ENCODE results near the gene TBC1D2B.

Gene TBC1D2B

DNA sequence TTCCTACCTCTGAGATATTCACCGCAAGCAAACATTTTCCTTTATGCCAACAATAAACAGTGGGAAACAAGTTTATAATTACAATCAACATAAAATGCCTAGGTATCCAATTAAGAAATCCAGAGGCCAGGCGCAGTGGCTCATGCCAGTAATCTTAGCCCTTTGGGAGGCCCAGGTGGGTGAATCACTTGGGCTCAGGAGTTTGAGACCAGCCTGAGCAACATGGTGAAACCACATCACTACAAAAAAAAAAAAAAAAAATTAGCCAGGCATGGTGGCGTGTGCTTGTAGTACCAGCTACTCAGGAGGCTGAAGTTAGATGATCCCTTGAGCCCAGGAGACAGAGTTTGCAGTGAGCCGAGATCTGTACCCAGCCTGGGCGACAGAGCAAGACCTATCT is 17.3 kb downstream of the TBC1D2B start:
- Mint-ChIP-seq H3K4me3 (no peak overlapping the region), H3K9me3 (no peaks in the 10 kb centered on the region), H3K4me1 (ENCODE audit: low read depth) (peaks cover 57% of the 10 kb centered on the region)

DNA sequence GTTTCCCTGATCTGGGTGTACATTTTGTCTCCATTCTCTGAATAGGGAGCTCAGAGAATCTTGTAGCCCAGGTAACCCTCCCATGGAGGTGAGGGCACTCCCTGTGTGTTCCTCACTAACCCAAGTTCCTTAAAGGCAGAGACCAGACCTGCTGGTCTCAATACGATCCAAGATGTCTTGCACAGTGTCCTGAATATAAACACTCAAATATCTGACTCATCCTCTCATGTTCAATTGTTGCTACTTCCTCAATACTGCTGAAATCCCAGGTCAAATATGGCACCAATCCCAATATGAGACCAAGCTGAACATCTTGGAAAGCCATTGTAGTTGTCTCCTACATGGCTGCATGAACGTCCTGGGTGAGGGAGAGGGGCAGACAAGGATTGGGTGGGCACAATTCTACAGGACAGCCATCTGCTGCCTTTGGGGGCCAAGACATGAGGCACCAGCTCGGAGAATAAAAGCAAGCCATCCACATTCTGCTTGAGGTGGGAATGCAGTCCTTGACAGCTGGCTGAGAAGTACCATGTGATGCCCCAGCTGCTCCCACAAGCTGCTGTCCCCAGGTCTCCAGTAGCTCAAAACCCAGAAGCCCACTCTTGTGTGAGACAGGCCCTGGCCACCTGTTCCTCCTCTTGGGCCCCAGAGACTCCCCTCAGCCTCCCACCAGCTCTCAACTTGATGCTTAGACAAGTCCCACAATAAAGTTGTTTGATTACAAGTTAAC is 18.2 kb downstream of the TBC1D2B start:
- Mint-ChIP-seq H3K4me1 (ENCODE audit: low read depth) (peaks cover 61% of the 10 kb centered on the region), H3K36me3 (ENCODE audit: low read depth) (peaks cover 7% of the 10 kb centered on the region), H3K27ac (peak overlapping the region; percentile 42), H3K4me3 (no peak overlapping the region), H3K27me3 (ENCODE audit: low read depth) (no peaks in the 10 kb centered on the region), H3K9me3 (no peaks in the 10 kb centered on the region)
- no peak for DNase-seq (ENCODE audit: low spot score)

More for the DNA sequence above, 17.3 kb downstream of the TBC1D2B start:
- Mint-ChIP-seq H3K27ac (peak overlapping the region; percentile 16), H3K27me3 (ENCODE audit: low read depth) (no peaks in the 10 kb centered on the region), H3K36me3 (ENCODE audit: low read depth) (peaks cover 4% of the 10 kb centered on the region)
- no peak for DNase-seq (ENCODE audit: low spot score)

DNA sequence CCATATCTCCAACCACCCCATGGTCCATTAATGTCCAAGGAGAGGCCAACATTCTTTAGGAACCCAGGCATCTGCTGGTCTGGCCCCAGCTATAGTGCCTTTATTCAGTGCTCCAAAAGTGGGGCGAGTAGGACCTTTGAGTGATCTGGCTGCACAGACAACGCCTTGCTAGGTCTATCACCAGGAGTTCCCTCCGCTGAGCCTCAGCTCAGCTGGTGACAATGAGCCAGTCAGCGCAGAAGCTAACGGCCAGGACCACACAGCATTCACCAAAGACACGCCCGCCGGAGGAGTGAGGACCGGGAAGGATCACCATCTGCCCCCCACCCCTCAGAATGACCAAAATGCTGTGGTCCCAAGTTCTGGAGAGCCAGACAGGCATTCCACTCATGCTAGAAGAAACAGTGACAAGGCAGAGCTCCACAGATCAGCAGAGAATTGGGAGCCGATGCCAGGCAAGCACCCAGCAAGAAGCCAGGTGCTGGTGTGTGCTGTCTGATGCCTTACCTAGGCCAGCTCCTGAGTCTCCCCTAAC is 19.0 kb downstream of the TBC1D2B start:
- H3K4me3 Mint-ChIP-seq: no peak overlapping the region
- H3K27me3 Mint-ChIP-seq (ENCODE audit: low read depth): no peaks in the 10 kb centered on the region
- H3K27ac Mint-ChIP-seq: peak overlapping the region; percentile 38
- H3K36me3 Mint-ChIP-seq (ENCODE audit: low read depth): peaks cover 13% of the 10 kb centered on the region
- DNase-seq (ENCODE audit: low spot score): no peak
- peaks cover 66% of the 10 kb centered on the region for H3K4me1 Mint-ChIP-seq (ENCODE audit: low read depth)
- no peaks in the 10 kb centered on the region for H3K9me3 Mint-ChIP-seq

DNA sequence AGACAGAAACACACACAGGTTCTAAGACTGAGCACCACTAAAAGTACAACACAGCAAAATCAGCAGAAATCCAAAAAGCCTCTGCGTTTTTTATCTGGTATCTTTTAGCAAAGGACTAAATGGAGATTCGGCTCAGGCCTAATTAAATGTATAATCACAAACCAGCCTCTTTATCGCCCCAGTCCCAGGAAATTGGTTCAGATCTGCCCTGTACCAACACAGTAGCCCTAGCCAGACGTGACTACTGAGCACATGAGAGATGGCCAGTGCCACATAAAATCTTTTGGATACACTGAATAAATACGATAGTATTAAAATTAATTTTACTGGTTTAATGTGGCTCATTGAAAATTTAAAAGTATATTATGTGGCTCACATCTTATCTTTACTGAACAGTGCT is 19.7 kb downstream of the TBC1D2B start:
- H3K4me1 Mint-ChIP-seq (ENCODE audit: low read depth): peaks cover 66% of the 10 kb centered on the region
- H3K4me3 Mint-ChIP-seq: no peak overlapping the region

DNA sequence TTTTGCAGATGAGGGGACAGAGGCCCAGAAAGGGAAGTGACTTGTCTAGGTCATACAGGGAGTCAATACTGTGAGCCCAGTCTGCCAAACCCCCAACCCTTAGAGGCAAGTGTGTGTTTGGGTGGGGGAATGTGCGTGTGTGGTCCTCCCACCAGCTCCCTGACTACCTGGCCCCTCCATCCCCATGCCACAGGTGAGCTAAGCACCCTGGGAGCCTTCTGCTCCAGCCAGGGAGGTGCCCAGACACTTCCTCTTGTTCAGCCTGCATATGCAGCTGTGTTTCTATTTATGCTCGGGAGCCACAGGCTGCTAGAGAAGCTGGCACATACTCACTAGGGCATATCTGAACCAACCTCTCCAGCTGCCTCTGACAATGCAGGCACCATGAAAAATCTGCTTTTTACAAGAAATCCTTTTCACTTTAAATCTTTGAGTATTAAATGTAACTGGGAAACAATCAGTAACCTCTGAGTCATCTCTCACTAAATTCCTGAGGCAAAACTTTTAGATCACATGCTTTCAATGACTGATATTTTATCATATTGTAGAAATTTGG is 20.7 kb downstream of the TBC1D2B start:
- H3K27ac Mint-ChIP-seq: peak overlapping the region; percentile 79
- H3K4me1 Mint-ChIP-seq (ENCODE audit: low read depth): peaks cover 68% of the 10 kb centered on the region
- no peaks in the 10 kb centered on the region for H3K27me3 Mint-ChIP-seq (ENCODE audit: low read depth)
- H3K9me3 Mint-ChIP-seq: no peaks in the 10 kb centered on the region
- H3K36me3 Mint-ChIP-seq (ENCODE audit: low read depth): peaks cover 29% of the 10 kb centered on the region
- peak overlapping the region; percentile 72 for H3K4me3 Mint-ChIP-seq
- DNase-seq (ENCODE audit: low spot score): no peak

More for the DNA sequence above, 19.7 kb downstream of the TBC1D2B start:
- Mint-ChIP-seq H3K9me3 (no peaks in the 10 kb centered on the region), H3K27me3 (ENCODE audit: low read depth) (no peaks in the 10 kb centered on the region), H3K36me3 (ENCODE audit: low read depth) (peaks cover 20% of the 10 kb centered on the region), H3K27ac (peak overlapping the region; percentile 8)
- DNase-seq (ENCODE audit: low spot score): no peak

- no peak for DNase-seq (ENCODE audit: low spot score)
- Mint-ChIP-seq H3K4me3 (peak overlapping the region; percentile 72), H3K9me3 (no peaks in the 10 kb centered on the region), H3K4me1 (ENCODE audit: low read depth) (peaks cover 72% of the 10 kb centered on the region), H3K36me3 (ENCODE audit: low read depth) (peaks cover 29% of the 10 kb centered on the region), H3K27ac (peak overlapping the region; percentile 79), H3K27me3 (ENCODE audit: low read depth) (no peaks in the 10 kb centered on the region)
These were observed 21.4 kb downstream of the TBC1D2B start for GRCh38 chr15:78055919-78056713.

DNA sequence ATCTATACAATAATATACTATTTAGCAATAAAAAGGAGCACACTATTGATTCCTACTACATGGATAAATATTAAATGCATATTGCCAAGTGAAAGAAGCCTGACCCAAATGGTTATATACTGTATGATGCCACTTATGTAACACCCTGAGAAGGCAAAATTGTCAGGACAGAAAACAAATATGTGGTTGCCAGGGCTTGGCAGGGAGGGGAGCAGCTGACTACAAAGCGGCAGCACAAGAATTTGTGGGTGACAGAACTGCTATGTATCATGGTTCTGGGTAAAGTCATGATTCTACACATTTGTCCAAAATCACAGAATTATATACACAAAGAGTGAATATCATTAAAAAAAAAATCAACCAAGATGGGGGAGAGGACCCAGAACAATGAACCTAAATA is 22.5 kb downstream of the TBC1D2B start:
- Mint-ChIP-seq H3K4me1 (ENCODE audit: low read depth) (peaks cover 81% of the 10 kb centered on the region), H3K4me3 (peak overlapping the region; percentile 27), H3K27ac (peak overlapping the region; percentile 38), H3K9me3 (no peaks in the 10 kb centered on the region), H3K27me3 (ENCODE audit: low read depth) (no peaks in the 10 kb centered on the region), H3K36me3 (ENCODE audit: low read depth) (peaks cover 31% of the 10 kb centered on the region)
- DNase-seq (ENCODE audit: low spot score): no peak

DNA sequence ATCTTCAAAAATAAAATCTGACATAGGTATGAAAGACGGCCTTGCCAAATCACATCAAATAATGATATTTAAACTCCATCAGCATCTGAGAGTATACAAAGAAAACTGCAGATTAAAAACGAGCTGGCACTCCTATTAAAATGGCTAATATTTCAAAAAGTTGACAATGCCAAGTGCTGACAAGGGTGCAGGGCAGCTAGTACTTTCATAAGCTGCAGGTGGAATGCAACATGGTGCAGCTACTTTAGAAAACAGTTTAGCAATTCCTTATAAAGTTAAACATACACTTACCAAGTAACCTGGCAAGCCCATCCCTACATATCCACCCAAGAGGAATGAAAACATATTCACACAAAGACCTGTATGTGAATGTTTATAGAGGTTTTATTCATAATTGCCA is 23.0 kb downstream of the TBC1D2B start:
- no peaks in the 10 kb centered on the region for H3K9me3 Mint-ChIP-seq
- H3K4me3 Mint-ChIP-seq: no peak overlapping the region
- no peaks in the 10 kb centered on the region for H3K27me3 Mint-ChIP-seq (ENCODE audit: low read depth)
- peaks cover 81% of the 10 kb centered on the region for H3K4me1 Mint-ChIP-seq (ENCODE audit: low read depth)
- H3K27ac Mint-ChIP-seq: no peak overlapping the region
- no peak for DNase-seq (ENCODE audit: low spot score)
- peaks cover 33% of the 10 kb centered on the region for H3K36me3 Mint-ChIP-seq (ENCODE audit: low read depth)

GRCh38 chr15:78052545-78052944 is 25.0 kb downstream of the TBC1D2B start:
- DNase-seq (ENCODE audit: low spot score): no peak
- Mint-ChIP-seq H3K27me3 (ENCODE audit: low read depth) (no peaks in the 10 kb centered on the region), H3K4me3 (peak overlapping the region; percentile 78), H3K36me3 (ENCODE audit: low read depth) (peaks cover 40% of the 10 kb centered on the region), H3K27ac (peak overlapping the region; percentile 97), H3K4me1 (ENCODE audit: low read depth) (peaks cover 84% of the 10 kb centered on the region), H3K9me3 (no peaks in the 10 kb centered on the region)

GRCh38 chr15:78052001-78052401 is 25.5 kb downstream of the TBC1D2B start:
- H3K36me3 Mint-ChIP-seq (ENCODE audit: low read depth): peaks cover 40% of the 10 kb centered on the region
- H3K27me3 Mint-ChIP-seq (ENCODE audit: low read depth): no peaks in the 10 kb centered on the region
- no peaks in the 10 kb centered on the region for H3K9me3 Mint-ChIP-seq

DNA sequence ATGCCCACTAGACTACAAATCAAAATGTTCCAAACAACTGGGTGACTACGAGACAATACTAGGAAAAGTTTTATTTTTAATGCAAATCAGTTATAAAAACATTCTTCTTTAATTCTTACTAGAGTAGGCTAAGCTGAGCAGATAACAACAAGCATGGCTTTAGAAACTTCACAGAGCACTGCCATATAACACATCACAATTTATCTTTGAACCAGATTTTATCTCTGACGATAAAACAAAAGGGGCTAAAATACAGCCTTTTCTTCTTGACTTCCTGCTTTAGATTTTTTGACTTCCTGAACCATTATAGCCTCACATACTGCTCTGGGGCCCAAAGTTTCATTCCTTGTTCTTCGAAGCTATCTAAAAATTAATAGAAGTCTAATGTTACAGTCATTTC is 25.9 kb downstream of the TBC1D2B start:
- Mint-ChIP-seq H3K27ac (peak overlapping the region; percentile 97), H3K9me3 (no peaks in the 10 kb centered on the region), H3K4me3 (peak overlapping the region; percentile 78), H3K36me3 (ENCODE audit: low read depth) (peaks cover 44% of the 10 kb centered on the region), H3K27me3 (ENCODE audit: low read depth) (no peaks in the 10 kb centered on the region), H3K4me1 (ENCODE audit: low read depth) (peaks cover 89% of the 10 kb centered on the region)
- DNase-seq (ENCODE audit: low spot score): no peak

More at GRCh38 chr15:78052001-78052401, 25.5 kb downstream of the TBC1D2B start:
- Mint-ChIP-seq H3K27ac (peak overlapping the region; percentile 97), H3K4me1 (ENCODE audit: low read depth) (peaks cover 88% of the 10 kb centered on the region), H3K4me3 (peak overlapping the region; percentile 78)
- no peak for DNase-seq (ENCODE audit: low spot score)

- Mint-ChIP-seq H3K27ac (peak overlapping the region; percentile 97), H3K9me3 (no peaks in the 10 kb centered on the region), H3K4me1 (ENCODE audit: low read depth) (peaks cover 87% of the 10 kb centered on the region), H3K4me3 (peak overlapping the region; percentile 78), H3K36me3 (ENCODE audit: low read depth) (peaks cover 49% of the 10 kb centered on the region), H3K27me3 (ENCODE audit: low read depth) (no peaks in the 10 kb centered on the region)
- DNase-seq (ENCODE audit: low spot score): no peak
These were observed 26.7 kb downstream of the TBC1D2B start for GRCh38 chr15:78050826-78051225.

DNA sequence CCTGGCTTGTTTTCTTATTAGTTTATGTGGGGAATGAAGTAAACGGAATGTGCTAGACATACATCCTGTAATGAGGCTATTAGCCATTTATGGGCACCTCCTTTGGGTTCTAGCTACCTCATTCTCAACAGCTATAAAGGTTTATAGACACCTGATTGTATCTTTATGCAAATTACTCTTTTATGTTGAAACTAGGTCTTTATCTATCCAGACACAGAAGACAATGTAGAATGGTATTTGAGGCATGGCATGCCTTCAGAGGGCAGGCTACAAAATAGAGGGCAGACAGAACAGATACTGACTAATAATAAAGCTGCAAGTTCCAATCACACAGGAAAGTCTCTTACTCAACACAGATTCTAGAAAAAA is 27.1 kb downstream of the TBC1D2B start:
- Mint-ChIP-seq H3K36me3 (ENCODE audit: low read depth) (peaks cover 49% of the 10 kb centered on the region), H3K27me3 (ENCODE audit: low read depth) (no peaks in the 10 kb centered on the region), H3K9me3 (no peaks in the 10 kb centered on the region), H3K4me3 (peak overlapping the region; percentile 78), H3K4me1 (ENCODE audit: low read depth) (peaks cover 85% of the 10 kb centered on the region), H3K27ac (peak overlapping the region; percentile 97)
- DNase-seq (ENCODE audit: low spot score): no peak

Data from T-helper 2 cell treated with Interferon-gamma antibody and Interleukin-4, amounts not matched to agents 5 μg/mL and 100 μg/mL, for 36 hours (primary cell).